Esophagus muscularis mucosa (tissue), 4 donors: ENCODE results near the gene RTP2. TPM values are rescaled to one million over a fixed set of nuclear protein-coding genes. Genes with fewer than 3 reads are reported as not detected.

ENCODE experiments used
- DNase-seq: peaks from one replicate; pipeline ENCODE4 v3.0.0-alpha.2; 2017; ENCODE audit errors: extremely low spot score
- H3K27ac ChIP-seq, 4 donors: fragments of 200-600 bp; sonication (generic); replicated peaks in 1 of 4; 1 replicate in 3 of 4; 2 replicates in 1 of 4; pipeline ENCODE4 v1.5.1; 2016 to 2019; ENCODE audit warnings: mild to moderate bottlenecking in 1 of 4
- H3K27me3 ChIP-seq, 4 donors: fragments of 200-600 bp; sonication (generic); one replicate each; pipeline versions ENCODE4 v1.5.1 to v1.6.0; 2016 to 2019
- H3K36me3 ChIP-seq, 4 donors: fragments of 200-600 bp; sonication (generic); one replicate each; pipeline ENCODE4 v1.5.1; 2016 to 2019
- H3K4me1 ChIP-seq, 4 donors: fragments of 200-600 bp; sonication (generic); one replicate each; pipeline ENCODE4 v1.5.1; 2016 to 2019
- H3K4me3 ChIP-seq, 4 donors: fragments of 200-600 bp; sonication (generic); 1 replicate in 2 of 4; 2 replicates in 2 of 4; pipeline ENCODE4 v1.5.1; 2016 to 2019; ENCODE audit warnings: mild to moderate bottlenecking in 4 of 4, moderate library complexity in 1 of 4
- H3K9me3 ChIP-seq, 4 donors: fragments of 200-600 bp; sonication (generic); 1 replicate in 3 of 4; 2 replicates in 1 of 4; pipeline ENCODE4 v1.5.1; 2016 to 2019
- CTCF ChIP-seq, 3 experiments: fragments of 200-600 bp in 2 of 3; fragments of 450-650 bp in 1 of 3; sonication (generic) in 2 of 3; IDR thresholded peaks; one replicate each; pipeline ENCODE4 v1.5.1; 2017 to 2019; ENCODE audit warnings: antibody characterized with exemption in 3 of 3, mild to moderate bottlenecking in 2 of 3, moderate library complexity in 1 of 3
- EP300 ChIP-seq: sonication (generic); formaldehyde crosslinking; IDR thresholded peaks from one replicate; pipeline ENCODE4 v1.6.1; 2017; ENCODE audit warnings: antibody characterized with exemption
- POLR2A ChIP-seq: fragments of 450-650 bp; IDR thresholded peaks from one replicate; pipeline ENCODE4 v1.6.1; 2017; ENCODE audit warnings: antibody characterized with exemption, moderate library complexity, mild to moderate bottlenecking, low read depth
- POLR2AphosphoS5 ChIP-seq, 2 donors: sonication (generic); formaldehyde crosslinking; IDR thresholded peaks; one replicate each; pipeline ENCODE4 v1.6.1; 2017; ENCODE audit warnings: antibody characterized with exemption in 2 of 2
- WGBS: methylation state at CpG from one replicate; pipeline ENCODE4 v1.1.5; 2018; 5-methylcytosine and 5-hydroxymethylcytosine counted together
- intact Hi-C: fragments of 100-400 bp; cut with DNase I; formaldehyde crosslinking; loops from one replicate; pipeline ENCODE4 v1.15.1; 2023
- total RNA-seq, 4 donors: library from RNA; depleted of rRNA; stranded (reverse); fragments of >200 nt; gene quantifications; one replicate each; pipeline versions ENCODE4 v1.1.0 to v1.2.1, GENCODE V29; 2016

Gene RTP2
- total RNA-seq, 4 donors from 2014 or later = not detected

GRCh38 chr3:187705164-187705563 lies 2.8 kb upstream of the RTP2 start:
- intact Hi-C loops = no loop called here
- H3K27ac ChIP-seq = no peak overlapping the region

GRCh38 chr3:187700249-187700648 lies 2.1 kb downstream of the RTP2 start:
- TF ChIP-seq EP300 = no peak
- no peak for TF ChIP-seq POLR2AphosphoS5 (IDR thresholded peaks at IDR 0.05)
- TF ChIP-seq CTCF (IDR thresholded peaks at IDR 0.05) = no peak
- TF ChIP-seq POLR2A = no peak
- intact Hi-C loops = no loop called here
- no peaks in the 10 kb centered on the region for H3K36me3 ChIP-seq
- no peaks in the 10 kb centered on the region for H3K4me1 ChIP-seq
- 91% methylated on average over 1 of the region's 2 CpGs for WGBS
- no peak for DNase-seq
- H3K27ac ChIP-seq = no peak overlapping the region
- H3K9me3 ChIP-seq = no peaks in the 10 kb centered on the region
- no peaks in the 10 kb centered on the region for H3K27me3 ChIP-seq
- H3K4me3 ChIP-seq = no peak overlapping the region

More at GRCh38 chr3:187705164-187705563, 2.8 kb upstream of the RTP2 start:
- Histone ChIP-seq H3K4me3 (no peak overlapping the region), H3K36me3 (no peaks in the 10 kb centered on the region), H3K27me3 (no peaks in the 10 kb centered on the region), H3K9me3 (no peaks in the 10 kb centered on the region), H3K4me1 (no peaks in the 10 kb centered on the region)
- no peak for DNase-seq
- TF ChIP-seq EP300 (no peak), POLR2AphosphoS5 (IDR thresholded peaks at IDR 0.05) (no peak), CTCF (IDR thresholded peaks at IDR 0.05) (no peak), POLR2A (no peak)

GRCh38 chr3:187698499-187699399 lies 3.6 kb downstream of the RTP2 start:
- TF ChIP-seq POLR2AphosphoS5 (IDR thresholded peaks at IDR 0.05) (no peak), EP300 (no peak), CTCF (IDR thresholded peaks at IDR 0.05) (no peak), POLR2A (no peak)
- no peak for DNase-seq
- 94% methylated on average over 18 of the region's 42 CpGs for WGBS
- Histone ChIP-seq H3K9me3 (no peaks in the 10 kb centered on the region), H3K36me3 (no peaks in the 10 kb centered on the region), H3K4me1 (no peaks in the 10 kb centered on the region), H3K27ac (no peak overlapping the region), H3K4me3 (no peak overlapping the region), H3K27me3 (no peaks in the 10 kb centered on the region)
- intact Hi-C loops = no loop called here

GRCh38 chr3:187696021-187696420 lies 6.3 kb downstream of the RTP2 start:
- no peaks in the 10 kb centered on the region for H3K9me3 ChIP-seq
- H3K4me1 ChIP-seq = no peaks in the 10 kb centered on the region
- H3K27me3 ChIP-seq = no peaks in the 10 kb centered on the region
- WGBS = 56% methylated on average over 4 of the region's 4 CpGs
- no peak overlapping the region for H3K4me3 ChIP-seq
- no peaks in the 10 kb centered on the region for H3K36me3 ChIP-seq
- intact Hi-C loops = no loop called here
- no peak for DNase-seq
- H3K27ac ChIP-seq = no peak overlapping the region
- no peak for TF ChIP-seq POLR2AphosphoS5 (IDR thresholded peaks at IDR 0.05)
- no peak for TF ChIP-seq EP300
- TF ChIP-seq POLR2A = no peak
- no peak for TF ChIP-seq CTCF (IDR thresholded peaks at IDR 0.05)
